ENCODE data around the gene TMEM243. TPM values are rescaled to one million over a fixed set of nuclear protein-coding genes. Genes with fewer than 3 reads are reported as not detected.

TMEM243 gene
- total RNA-seq, 1 experiment from 2014 or later = 23.5 TPM

- H3K23me2 ChIP-seq (ENCODE audit: insufficient read length, low read depth, low read length, poor library complexity, severe bottlenecking) = no peaks in the 10 kb centered on the region
- no peak overlapping the region for H3K56ac ChIP-seq (ENCODE audit: insufficient read length, low read depth, low read length)
- no peak overlapping the region for H3K27ac ChIP-seq (ENCODE audit: insufficient read length, low read depth, low read length)
- no peaks in the 10 kb centered on the region for H3K9me3 ChIP-seq (ENCODE audit: control insufficient read depth, low read depth, low read length)
- H2BK15ac ChIP-seq (ENCODE audit: low read depth, low read length) = no peak overlapping the region
- WGBS (ENCODE audit: extremely low coverage, insufficient read length, low lambda C conversion rate) = no CpG with 5 or more reads among the region's 3 CpGs
- no peak overlapping the region for H3K4me2 ChIP-seq (ENCODE audit: insufficient read depth, insufficient read length, low read length)
- H3K9ac ChIP-seq (ENCODE audit: extremely low read depth, insufficient read length, low read length) = no peak overlapping the region
- H4K91ac ChIP-seq (ENCODE audit: insufficient read length, low read depth, low read length) = no peak overlapping the region
- H3T11ph ChIP-seq (ENCODE audit: low read length) = no peak overlapping the region
- H2BK5ac ChIP-seq (ENCODE audit: insufficient read length, low read length) = no peak overlapping the region
- DNase-seq = no peak
- H2AK5ac ChIP-seq (ENCODE audit: insufficient read length, low read length) = no peak overlapping the region
- no peaks in the 10 kb centered on the region for H4K20me1 ChIP-seq (ENCODE audit: control insufficient read depth, insufficient read depth, insufficient read length)
- no peaks in the 10 kb centered on the region for H3K27me3 Mint-ChIP-seq (ENCODE audit: low read depth)
- no peak for TF ChIP-seq CTCF (conservative IDR thresholded peaks at IDR 0.05)
- H2BK20ac ChIP-seq (ENCODE audit: low read depth, low read length, poor library complexity, severe bottlenecking) = no peak overlapping the region
- no peak overlapping the region for H2AFZ ChIP-seq (ENCODE audit: low read length)
- H3K18ac ChIP-seq (ENCODE audit: insufficient read length, low read depth, low read length) = no peak overlapping the region
- H3K27ac Mint-ChIP-seq = no peak overlapping the region
- no peak overlapping the region for H3K23ac ChIP-seq (ENCODE audit: insufficient read length, low read depth, low read length)
- H3K79me2 ChIP-seq (ENCODE audit: insufficient read depth, low read length) = no peaks in the 10 kb centered on the region
- no peak overlapping the region for H3K14ac ChIP-seq (ENCODE audit: insufficient read depth, low read length)
- H4K8ac ChIP-seq (replicated peaks; ENCODE audit: insufficient read length, low read depth, low read length) = no peak overlapping the region
- no peak overlapping the region for H4K5ac ChIP-seq (ENCODE audit: insufficient read length, low read depth, low read length)
- no peaks in the 10 kb centered on the region for H3K4me1 ChIP-seq (ENCODE audit: insufficient read depth, low read length)
- H3K36me3 Mint-ChIP-seq (ENCODE audit: insufficient read depth in 1 of 3, low read depth in 3 of 3) = peaks cover 42 to 87% (median 82%) of the 10 kb centered on the region in 3 experiments
- no peaks in the 10 kb centered on the region for H3K9me3 Mint-ChIP-seq
- H3K27me3 ChIP-seq (ENCODE audit: insufficient read depth, low read length) = no peaks in the 10 kb centered on the region; the same call in 1 of the 2 replicates
- H3K4ac ChIP-seq (ENCODE audit: low read depth, low read length) = no peak overlapping the region
- no peak overlapping the region for H2BK12ac ChIP-seq (ENCODE audit: insufficient read length, low read depth, low read length)
- H2BK120ac ChIP-seq (ENCODE audit: low read depth, low read length, poor library complexity, severe bottlenecking) = no peak overlapping the region
- H3K4me3 Mint-ChIP-seq = no peak overlapping the region
- H3K79me1 ChIP-seq (ENCODE audit: insufficient read depth, low read depth, low read length, poor library complexity, severe bottlenecking) = peaks cover 2% of the 10 kb centered on the region
- no peaks in the 10 kb centered on the region for H3K4me1 Mint-ChIP-seq
Observed at GRCh38 chr7:87170828-87171227, 48.7 kb downstream of the TMEM243 start.
